ENCODE measurements around the gene SAP30.

DNA sequence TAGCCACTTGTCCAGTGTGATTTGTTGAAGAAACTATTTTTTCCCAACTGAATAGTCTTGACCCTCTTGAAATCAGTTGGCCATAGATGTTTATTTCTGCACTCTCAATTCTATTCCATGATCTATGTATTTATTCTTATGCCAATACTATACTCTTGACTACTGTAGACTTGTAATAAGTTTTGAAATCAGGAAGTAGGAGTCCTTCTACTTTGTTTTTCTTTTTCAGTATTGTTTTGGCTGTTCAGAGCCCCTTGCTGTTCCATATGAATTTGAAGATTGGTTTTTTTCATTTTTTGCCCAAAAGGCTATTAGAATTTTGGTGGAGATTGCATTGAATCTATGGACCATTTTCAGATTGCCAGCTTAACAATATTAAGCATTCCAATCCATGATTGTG lies 10.2 kb downstream of the SAP30 start:
- TF ChIP-seq GATA2 (IDR thresholded peaks at IDR 0.05; ENCODE audit: low read depth, low read length) (no peak), GATA3 (IDR thresholded peaks at IDR 0.05; ENCODE audit: low read depth, low read length) (no peak)

All from SH-SY5Y (cell line).